Stimulated activated CD4-positive, alpha-beta T cell treated with anti-CD3 and anti-CD28 coated beads, Interleukin-15, amount 100 ng/mL, for 24 hours (primary cell): ENCODE data around the gene KCMF1.

ENCODE experiments used
- DNase-seq: peaks from one replicate; pipeline ENCODE4 v3.0.0-alpha.2; 2020

KCMF1 gene

DNA sequence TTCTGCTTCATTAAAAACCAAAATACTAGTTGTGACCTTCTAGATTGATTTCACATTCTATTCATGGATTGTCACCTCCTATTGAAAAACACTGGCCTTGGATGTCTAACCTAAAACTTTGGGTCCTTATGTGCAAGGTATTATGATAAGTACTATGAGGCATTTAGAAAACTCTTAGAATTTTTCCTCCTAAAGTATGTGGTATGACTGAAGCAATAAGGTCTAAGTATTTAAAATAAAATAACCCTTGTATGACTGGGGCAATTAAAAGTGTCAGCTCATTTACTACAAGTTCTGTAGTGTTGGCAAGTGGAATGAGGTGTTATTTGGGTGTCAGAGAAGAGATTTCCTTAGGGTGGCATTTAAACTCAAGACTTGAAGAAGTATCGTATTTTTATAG is 15.1 kb downstream of the KCMF1 start:
- DNase-seq, result no peak

DNA sequence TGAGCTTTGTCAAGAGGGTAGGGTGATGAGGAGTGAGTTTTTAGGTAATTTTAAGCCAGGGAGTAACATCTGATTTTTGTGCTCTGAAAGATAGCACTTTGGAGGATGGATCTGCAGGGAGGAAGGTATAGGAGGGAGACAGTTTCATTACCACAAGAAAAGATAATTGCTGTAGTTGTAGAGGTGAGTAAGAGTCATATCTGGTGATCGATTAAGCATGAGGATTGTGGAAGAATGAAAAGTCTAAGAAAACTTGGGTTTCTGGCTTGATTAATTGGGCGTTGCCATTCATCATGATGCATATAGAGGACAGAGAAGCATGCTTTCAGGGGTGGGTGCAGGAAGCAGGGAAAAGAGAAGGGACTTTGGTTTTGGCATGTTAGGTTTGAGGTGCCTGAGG is 18.5 kb downstream of the KCMF1 start:
- no peak for DNase-seq

DNA sequence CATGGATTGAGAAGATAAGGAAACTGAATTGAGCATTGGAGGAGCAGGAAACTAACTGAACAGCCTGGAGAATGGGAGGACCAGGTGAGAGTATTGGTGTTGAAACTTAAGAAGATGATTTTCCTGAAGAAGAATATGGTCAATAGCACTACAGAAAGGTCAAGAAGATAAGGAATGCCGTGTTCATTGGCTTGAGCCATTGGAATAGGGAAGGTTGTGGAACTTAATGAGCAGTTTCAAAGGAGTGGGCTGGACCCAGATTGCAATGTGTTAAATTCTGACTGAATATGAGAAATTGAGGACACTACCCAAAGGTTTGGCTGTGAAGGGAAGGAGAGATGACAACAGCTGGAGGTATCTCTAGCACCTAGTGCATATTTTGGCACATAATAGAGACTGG is 19.0 kb downstream of the KCMF1 start:
- no peak for DNase-seq

DNA sequence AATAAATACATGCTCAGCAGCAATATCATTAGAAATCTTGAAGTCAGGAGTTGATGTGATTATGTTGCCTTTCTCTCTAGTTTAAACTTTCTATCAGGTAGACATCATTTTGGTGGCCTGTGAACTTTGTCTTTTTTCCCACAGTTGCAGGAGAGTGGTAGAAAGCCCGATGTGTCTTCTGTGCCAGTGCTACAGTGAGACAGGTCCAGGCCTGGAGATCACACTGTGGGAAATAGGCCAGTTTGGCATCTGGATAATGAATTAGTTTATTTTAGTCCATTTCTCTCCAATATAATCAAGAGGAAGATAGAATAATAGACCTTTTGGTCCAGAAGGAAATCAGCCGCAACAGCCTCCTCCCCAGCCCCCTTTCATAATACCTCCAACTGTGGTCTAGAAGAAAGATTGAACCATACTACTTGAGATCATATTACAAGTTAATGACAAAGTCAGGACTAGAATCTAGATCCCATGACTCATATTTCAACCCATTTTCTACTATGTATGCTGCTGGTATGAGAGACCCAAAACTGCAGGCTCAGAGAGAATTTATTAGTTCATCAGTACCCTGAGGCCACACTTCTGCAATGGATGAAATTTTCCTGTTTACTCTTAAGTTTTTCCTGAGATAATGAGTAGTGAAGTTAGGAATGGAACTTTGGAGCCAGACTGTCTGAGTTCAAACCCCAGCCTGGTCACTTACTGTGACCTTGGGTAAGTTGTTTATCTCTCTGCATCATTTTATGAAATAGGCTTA is 20.6 kb downstream of the KCMF1 start:
- DNase-seq, result no peak

DNA sequence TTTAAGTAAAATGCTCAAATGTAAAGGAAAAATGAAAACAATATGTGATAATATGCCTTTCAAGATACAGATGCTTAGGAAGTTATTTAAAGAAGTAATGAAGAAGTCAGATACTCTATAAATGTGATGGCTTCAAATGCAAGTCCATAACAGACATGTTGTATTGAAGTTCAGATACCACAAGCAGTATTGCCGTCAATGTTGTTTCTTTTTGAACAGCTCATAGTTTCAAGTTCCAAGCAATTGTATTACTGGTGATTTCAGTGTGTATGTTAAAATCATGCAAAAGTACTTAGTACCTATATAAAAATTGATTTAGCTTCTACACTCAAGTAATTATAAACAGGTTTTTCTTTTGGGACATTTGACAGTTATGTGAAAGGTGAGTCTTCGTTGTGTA is 24.9 kb downstream of the KCMF1 start:
- DNase-seq, result no peak

- no peak for DNase-seq
Observed at GRCh38 chr2:84996909-84997308, 25.9 kb downstream of the KCMF1 start.

DNA sequence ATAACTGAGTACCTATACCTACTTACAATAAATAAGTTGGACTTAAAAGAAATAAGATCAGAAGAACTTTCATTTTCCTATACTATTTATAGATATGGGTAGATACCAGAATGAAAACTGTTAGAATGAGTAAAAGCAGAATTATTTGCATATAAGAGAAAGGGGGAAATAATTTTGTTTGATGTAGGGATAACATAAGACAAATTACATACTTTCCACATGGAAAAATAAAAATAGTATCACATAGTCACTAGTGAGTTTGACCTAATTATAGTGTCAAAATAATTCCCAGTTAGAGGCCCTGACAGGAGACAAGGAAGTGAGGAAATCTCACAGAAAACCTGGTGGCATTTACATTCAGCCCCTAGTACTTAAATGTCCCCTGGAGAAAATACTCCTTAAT is 28.6 kb downstream of the KCMF1 start:
- DNase-seq, result no peak

DNA sequence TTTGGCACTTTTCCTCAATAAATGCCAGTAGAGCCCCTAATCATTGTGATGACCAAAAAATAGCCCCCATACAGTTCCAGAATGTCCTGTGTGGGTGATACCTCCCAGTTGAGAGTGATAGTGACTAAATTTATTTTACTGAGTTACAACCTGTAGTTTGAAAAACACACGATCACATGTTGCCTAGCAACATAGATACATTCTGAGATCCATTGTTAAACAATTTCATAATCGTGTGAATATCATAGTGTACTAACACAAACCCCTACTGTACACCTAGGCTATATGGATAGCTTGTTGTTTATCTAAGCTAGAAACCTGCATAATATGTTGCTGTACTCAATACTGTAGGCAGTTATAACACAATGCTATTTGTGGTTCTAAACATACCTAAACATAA is 30.6 kb downstream of the KCMF1 start:
- no peak for DNase-seq

DNA sequence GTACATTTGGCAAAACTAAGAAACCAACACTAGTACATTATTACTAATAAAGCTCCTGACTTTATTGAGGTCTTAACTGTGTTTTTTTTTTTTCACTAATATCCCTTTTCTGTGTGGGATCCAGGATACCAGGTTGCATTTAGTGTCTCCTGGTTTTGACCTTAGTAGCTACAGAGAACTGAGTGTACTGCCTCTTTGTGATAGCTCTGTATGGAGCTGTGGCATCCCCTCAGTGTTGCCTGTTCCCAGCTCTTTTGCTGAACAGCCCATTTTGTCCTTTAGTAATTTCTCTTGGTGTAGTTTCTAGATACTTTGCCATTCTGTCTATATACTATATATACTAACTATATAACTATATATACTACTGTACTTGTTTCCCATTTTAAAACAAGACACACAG is 31.6 kb downstream of the KCMF1 start:
- DNase-seq, result no peak

- DNase-seq, result no peak
Observed at GRCh38 chr2:85008252-85008651, 37.3 kb downstream of the KCMF1 start.

DNA sequence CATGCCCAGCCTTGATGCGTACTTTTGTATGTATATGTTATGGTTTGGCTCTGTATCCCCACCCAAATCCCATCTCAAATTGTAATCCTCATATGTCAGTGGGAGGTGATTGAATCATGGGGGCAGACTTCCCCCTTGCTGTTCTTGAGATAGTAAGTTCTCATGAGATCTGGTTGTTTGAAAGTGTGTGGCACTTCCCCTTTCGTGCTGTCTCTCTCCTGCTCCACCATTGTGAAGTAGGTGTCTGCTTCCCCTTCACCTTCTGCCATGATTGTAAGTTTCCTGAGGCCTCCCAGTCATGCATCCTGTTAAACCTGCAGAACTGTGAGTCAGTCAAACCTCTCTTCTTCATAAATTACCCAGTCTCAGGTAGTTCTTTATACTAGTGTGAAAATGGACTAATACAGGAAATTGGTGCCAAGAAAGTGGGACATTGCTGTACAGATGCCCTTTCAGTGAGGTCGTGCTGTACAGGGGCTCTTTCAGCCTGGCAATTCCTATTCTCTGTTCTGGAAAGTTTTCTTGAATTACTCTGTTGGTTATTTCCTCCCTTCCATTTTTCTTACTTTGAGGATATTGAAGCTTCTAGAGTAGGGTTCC is 38.2 kb downstream of the KCMF1 start:
- DNase-seq, result no peak

GRCh38 chr2:85010404-85010803 is 39.4 kb downstream of the KCMF1 start:
- DNase-seq, result no peak

DNA sequence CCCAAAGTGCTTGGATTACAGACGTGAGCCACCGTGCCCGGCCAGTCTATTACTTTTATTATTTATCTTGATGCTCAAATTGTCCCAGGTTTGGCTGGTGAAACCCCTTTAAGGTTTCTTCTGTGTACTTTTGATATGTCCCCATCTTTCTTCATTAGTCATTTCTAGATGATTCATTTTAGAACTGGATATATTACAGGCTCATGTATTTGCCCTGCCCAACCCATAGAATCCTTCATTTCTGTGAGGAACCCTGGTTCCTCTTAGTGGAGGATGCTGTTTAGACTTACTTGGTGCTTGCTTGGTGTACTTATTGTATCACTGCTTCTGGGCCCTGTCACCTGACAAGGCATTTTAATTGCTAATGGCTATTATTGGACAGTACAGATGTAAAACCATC is 40.1 kb downstream of the KCMF1 start:
- DNase-seq, result no peak

DNA sequence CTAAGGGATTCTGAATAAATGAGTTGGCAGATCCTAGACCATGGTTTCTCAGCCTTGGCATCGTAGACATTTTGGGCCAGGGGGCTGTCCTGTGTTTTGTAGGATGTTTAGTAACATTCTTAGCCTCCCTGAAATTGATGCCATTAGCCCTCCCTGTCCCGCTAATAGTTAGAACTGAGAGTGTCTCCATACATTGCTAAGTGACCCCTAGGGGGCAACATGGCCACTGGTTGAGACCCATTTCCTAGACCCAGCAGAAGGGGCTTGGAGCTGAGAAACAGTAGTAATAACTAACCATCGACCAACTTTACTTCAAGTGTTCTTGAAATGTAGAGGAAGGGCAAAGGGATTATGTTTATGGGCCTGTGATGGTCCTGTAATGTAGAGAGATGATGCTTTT is 40.8 kb downstream of the KCMF1 start:
- no peak for DNase-seq

DNA sequence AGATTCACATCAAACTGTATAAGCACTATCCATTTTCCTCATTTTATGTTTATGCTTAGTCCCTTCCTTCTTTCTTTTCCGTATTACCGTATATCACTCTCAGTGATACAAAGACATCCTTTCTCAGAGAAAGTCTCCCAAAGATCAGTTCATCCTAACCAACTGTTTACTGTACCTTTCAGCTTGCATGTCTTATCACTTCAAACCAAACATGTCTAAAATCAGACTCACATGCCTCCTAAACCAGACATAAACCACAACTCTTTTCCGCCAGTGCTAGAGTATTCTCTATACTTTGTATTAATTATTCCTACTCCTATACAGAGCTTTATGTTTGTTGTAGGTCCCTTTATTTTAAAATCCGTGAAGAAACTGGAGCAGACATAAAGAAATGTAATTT is 41.5 kb downstream of the KCMF1 start:
- no peak for DNase-seq

DNA sequence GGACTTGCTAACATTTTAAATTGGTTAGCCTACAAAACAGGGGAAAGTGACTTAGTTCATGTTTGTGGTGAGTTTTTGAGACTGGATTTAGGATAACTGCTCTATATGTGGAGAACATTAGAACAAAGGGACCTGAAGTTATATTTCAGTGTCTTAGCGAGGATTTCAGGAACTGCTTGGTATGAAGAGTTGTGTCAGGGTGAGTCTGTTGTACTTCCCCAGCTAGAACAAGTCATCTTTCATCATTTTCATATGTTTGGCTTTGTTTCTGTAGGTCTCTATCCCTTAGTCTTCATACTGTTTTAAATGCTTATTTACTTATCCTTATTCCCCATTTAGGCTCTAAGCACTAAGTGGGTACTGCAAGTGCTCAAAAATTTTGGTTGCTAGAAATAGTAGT is 41.9 kb downstream of the KCMF1 start:
- DNase-seq, result no peak

- DNase-seq, result no peak
Observed at GRCh38 chr2:85015653-85016360, 44.8 kb downstream of the KCMF1 start.

- no peak for DNase-seq
Observed at GRCh38 chr2:85016446-85016845, 45.5 kb downstream of the KCMF1 start.

DNA sequence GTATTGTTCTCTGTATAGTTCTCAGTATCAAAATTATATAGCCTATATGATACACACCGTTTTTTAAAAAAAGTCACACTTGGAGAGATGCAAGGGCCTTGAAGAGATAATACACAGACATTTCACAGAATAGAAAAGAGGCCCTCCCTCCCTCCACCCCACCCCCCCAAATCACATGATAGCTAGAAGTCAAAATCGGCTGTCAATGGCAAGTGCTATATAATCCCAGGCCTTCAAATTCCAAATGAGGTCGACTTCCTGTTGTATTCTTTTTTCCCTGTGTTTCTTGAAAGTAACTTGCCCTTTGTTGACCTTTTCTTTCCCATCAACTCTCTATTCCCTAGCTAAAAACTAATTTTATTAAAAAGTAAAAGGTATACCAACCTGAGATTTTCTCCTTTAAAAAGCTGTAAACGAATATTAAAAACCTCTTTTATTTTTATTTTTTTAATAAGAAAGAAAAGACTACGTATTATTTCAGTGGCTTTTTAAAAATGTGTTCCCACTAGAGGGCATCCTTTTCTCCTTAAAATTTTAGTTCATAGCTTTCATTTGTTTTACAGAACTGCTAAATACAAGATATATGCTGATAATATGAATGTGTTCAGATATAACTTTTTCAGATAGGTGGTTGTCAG is 46.6 kb downstream of the KCMF1 start:
- DNase-seq, result no peak

- DNase-seq, result no peak
Observed at GRCh38 chr2:85018049-85018447, 47.1 kb downstream of the KCMF1 start.

- DNase-seq, result no peak
Observed at GRCh38 chr2:85019121-85019520, 48.2 kb downstream of the KCMF1 start.

GRCh38 chr2:85022232-85022631 is 51.3 kb downstream of the KCMF1 start:
- DNase-seq, result no peak

- DNase-seq, result no peak
Observed at GRCh38 chr2:85024372-85025047, 53.5 kb downstream of the KCMF1 start.
